Endothelial cell of umbilical vein (primary cell): ENCODE data around the gene FBXL3.

Source experiments
- JUN ChIP-seq: IDR thresholded peaks from 2 replicates; pipeline ENCODE4 v1.6.1; 2011; ENCODE audit warnings: borderline replicate concordance, low read depth; ENCODE audit not compliant: insufficient read length, insufficient read depth
- POLR2A ChIP-seq: IDR thresholded peaks from 2 replicates; pipeline ENCODE4 v1.6.1; 2012; ENCODE audit warnings: low read depth, mild to moderate bottlenecking, control low read depth, low read length
- POLR2AphosphoS5 ChIP-seq: IDR thresholded peaks from 2 replicates; pipeline ENCODE4 v1.6.1; 2012; ENCODE audit warnings: low read depth, mild to moderate bottlenecking, control low read depth, low read length, moderate library complexity; ENCODE audit not compliant: insufficient read depth
- TF ChIP-seq, protein P1 (sequence below), 2 donors: IDR thresholded peaks; 1 replicate in 1 of 2; 2 replicates in 1 of 2; pipeline ENCODE4 v1.5.1; 2011; ENCODE audit warnings: low read length in 2 of 2, mild to moderate bottlenecking in 2 of 2, moderate library complexity in 2 of 2, control low read depth in 1 of 2, inconsistent platforms in 1 of 2, low read depth in 1 of 2; ENCODE audit not compliant: insufficient read depth in 1 of 2; ENCODE audit errors: extremely low read depth in 1 of 2

DNA sequence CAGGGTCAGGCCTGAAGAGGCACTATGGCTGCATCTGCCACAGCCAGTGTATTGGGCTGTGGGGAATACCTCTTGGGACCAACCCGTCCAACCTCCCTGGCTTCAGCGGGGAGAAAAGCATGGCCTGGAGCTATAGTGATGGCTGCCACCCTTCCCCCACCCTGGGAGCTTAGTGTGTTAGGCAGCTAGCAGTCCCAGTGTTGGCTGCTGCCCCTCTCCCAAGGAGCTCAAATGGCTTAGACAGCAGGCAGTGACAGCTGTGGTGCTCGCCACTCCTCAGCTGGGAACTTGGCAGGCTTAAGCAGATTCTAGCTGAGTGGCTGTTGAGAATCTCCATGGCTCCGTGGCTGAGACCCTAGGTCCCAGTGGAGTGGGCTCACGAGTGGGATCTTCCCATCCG is 58.9 kb downstream of the FBXL3 start:
- no peak for TF ChIP-seq POLR2A
- no peak for TF ChIP-seq JUN
- TF ChIP-seq, protein P1, sequence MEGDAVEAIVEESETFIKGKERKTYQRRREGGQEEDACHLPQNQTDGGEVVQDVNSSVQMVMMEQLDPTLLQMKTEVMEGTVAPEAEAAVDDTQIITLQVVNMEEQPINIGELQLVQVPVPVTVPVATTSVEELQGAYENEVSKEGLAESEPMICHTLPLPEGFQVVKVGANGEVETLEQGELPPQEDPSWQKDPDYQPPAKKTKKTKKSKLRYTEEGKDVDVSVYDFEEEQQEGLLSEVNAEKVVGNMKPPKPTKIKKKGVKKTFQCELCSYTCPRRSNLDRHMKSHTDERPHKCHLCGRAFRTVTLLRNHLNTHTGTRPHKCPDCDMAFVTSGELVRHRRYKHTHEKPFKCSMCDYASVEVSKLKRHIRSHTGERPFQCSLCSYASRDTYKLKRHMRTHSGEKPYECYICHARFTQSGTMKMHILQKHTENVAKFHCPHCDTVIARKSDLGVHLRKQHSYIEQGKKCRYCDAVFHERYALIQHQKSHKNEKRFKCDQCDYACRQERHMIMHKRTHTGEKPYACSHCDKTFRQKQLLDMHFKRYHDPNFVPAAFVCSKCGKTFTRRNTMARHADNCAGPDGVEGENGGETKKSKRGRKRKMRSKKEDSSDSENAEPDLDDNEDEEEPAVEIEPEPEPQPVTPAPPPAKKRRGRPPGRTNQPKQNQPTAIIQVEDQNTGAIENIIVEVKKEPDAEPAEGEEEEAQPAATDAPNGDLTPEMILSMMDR (IDR thresholded peaks at IDR 0.05; ENCODE audit: extremely low read depth in 1 of 2, insufficient read depth in 1 of 2, low read depth in 1 of 2, low read length in 2 of 2) = no peak
- no peak for TF ChIP-seq POLR2AphosphoS5
